Measurements from ENCODE around the gene DNAH7.
"Not testable (repeated sequence)": the region's sequence is repeated elsewhere in the genome, so short reads cannot be mapped to it uniquely, and the experiment has no call there.

The DNAH7 gene

DNA sequence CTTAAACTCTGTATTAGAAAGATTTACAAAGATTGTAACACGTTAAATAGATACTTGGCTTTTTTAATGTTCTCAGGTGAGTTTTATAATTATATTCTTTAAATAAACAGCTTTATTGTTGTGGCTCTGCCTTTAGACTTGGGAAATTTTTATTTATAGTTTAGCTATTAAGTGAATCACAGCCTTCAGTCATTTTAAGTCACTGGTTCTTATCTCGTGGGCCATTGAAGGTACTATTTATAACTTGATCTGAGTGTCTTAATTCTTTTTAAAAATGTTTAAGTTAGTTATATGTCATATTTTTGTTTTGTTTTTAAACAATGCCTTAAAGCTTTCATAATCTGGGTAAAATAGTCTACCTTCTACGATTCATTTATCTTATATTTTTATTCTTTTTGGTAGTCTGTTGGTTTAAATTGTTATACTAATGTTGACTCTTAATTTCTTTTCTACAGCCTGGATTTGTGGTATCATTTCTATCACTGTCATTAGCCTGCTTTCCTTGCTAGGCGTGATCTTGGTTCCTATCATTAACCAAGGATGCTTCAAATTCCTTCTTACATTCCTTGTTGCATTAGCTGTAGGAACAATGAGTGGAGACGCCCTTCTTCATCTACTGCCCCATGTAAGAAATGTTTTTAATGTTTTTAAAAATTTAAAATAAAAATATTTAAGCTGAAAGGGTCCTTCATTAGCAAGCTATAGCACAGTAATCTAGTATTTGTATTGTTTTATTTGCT, 362.3 kb downstream of the DNAH7 start:
- no peak for DNase-seq

DNA sequence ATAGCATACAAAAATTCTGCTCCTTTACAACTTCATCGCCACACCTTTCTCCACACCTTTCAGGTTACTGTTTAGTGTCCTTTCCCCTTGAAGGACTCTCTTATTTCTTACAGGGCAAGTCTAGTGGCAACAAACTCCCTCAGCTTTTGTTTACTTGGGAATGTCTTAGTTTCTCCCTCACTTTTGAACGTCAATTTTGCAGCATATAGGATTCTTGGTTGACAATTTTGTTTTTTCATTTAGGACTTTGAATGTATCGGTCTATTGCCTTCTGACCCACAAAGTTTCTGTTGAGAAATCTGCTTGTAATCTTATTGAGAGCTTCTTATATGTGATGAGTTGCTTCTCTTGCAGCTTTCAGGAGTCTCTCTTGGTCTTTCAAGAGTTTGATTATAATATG, 368.2 kb downstream of the DNAH7 start:
- no peak for DNase-seq

DNA sequence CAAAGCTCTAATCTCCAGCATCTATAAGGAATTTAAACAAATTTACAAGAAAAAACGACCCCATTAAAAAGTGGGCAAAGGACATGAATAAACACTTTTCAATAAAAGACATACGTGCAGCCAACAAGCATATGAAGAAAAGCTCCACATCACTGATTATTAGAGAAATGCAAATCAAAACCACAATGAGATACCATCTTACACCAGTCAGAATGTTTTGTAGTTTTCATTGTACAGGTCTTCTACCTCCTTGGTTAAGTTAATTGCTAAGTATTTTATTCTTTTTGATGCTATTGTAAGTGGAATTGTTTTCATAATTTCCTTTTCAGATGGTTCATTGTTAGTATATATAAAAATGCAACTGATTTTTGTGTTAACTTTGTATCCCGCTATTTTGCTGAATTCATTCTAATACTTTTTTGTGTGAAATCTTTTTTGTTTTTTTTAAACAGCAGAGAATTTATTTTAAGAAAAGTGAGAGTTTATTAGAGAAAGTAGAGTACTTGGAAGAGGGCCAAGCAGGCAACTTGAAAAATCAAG, 370.9 kb downstream of the DNAH7 start:
- DNase-seq, result no peak

DNA sequence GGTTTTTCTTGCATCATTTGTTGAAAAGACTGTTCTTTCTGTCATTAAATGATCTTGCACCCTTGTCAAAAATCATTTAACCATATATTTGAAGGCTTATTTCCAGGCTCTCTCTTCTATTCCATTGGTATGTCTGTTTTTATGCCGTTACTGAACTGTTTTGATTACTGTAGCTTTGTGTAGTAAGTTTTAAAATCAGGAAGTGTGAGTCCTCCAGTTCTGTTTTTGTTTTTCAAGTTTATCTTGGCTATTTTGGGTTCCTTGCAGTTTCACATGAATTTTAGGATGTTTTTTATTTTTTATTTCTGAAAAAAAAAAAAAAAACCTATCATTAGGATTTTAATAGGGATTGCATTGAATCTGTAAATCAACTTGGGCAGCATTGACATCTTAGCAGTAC, 372.6 kb downstream of the DNAH7 start:
- DNase-seq, result no peak

DNA sequence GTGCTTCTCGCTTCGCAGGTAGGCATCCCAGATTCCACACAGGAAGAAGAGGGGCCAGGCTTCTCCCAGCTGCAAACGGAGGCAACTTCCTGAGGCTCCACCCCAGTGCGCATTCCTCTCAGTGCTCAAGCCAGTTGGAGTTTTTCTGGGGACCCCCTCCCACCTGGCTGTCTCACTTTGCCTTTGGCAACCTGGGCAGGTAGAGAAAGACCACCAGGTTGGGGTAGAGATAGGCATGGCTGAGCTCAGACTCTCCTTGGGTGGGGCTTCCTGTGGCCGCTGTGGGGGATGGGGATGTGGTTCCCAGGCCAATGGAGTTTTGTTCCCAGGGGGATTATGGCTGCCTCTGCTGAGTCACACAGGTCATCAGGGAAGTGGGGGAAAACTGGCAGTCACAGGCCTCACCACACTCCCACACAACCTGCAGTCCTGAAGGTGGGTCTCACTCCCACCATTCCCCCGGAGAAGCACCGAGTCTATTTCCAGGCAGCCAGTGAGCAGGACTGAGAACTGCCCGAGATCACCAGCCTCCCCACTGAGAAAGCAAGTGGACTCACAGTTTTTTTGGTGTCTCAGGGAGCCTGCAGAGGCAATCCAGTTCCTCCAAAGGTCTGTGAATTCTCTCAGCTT, 373.5 kb downstream of the DNAH7 start:
- no peak for DNase-seq

DNA sequence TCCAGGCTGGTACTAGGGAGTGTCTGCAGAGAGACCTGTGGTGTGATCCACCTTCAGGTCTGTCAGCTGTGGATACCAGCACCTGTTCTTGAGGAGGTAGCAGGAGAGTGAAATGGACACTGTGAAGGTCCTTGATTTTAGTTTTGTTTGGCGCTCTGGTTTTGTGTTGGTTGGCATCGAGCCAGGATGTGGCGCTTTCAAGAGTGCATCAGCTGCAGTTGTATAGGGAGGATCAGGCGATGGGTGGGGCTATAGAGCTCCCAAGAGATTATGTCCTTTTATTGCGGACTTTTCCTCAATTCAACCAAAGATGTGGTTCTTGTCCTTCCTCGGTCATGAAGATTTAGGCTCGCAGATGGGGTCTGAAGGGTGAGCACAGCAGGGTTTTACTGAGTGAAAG, 374.1 kb downstream of the DNAH7 start:
- DNase-seq, result no peak

DNA sequence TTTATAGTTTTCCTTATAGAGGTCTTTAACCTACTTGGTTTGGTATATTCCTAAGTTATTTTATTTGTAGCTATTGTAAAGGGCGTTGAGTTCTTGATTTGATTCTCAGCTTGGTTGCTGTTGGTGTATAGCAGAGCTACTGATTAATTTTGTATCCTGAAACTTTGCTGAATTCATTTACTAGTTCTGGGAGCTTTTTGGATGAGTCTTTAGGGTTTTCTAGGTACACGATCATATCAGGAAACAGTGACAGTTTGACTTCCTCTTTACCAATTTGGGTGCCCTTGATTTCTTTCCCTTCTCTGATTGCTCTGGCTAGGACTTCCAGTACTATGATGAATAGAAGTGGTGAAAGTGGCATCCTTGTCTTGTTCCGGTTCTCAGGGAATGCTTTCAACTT, 376.1 kb downstream of the DNAH7 start:
- DNase-seq, result not testable (repeated sequence)
